ENCODE data around the gene KCNAB2.

GRCh38 chr1:6057170-6057845 lies 11.6 kb downstream of the KCNAB2 start:
- no peak for TF ChIP-seq CTCF (IDR thresholded peaks at IDR 0.05; ENCODE audit: low read depth, low read length)
- TF ChIP-seq EZH2phosphoT487 (IDR thresholded peaks at IDR 0.05; ENCODE audit: low read depth) = no peak

Measured in OCI-LY3 (cell line).